Measurements from ENCODE around the gene PYGO1.
"Not testable (repeated sequence)": the region's sequence is repeated elsewhere in the genome, so short reads cannot be mapped to it uniquely, and the experiment has no call there.

PYGO1 gene

GRCh38 chr15:55496716-55497115 is 91.4 kb downstream of the PYGO1 start:
- Histone ChIP-seq H3K14ac (ENCODE audit: low read length) (no peak overlapping the region), H2BK12ac (ENCODE audit: low read length) (no peak overlapping the region), H3K27ac (replicated peaks; ENCODE audit: low read length) (no peak overlapping the region), H2BK120ac (ENCODE audit: low read depth, low read length) (no peak overlapping the region), H3K4me3 (ENCODE audit: low read length in 2 of 2) (no peak overlapping the region), H2AFZ (ENCODE audit: low read length) (no peak overlapping the region), H2BK5ac (ENCODE audit: low read length) (no peak overlapping the region), H2AK5ac (ENCODE audit: low read depth, low read length) (no peak overlapping the region), H3K4me2 (ENCODE audit: insufficient read depth, low read length, poor library complexity, severe bottlenecking) (no peak overlapping the region), H3K9me3 (replicated peaks in 1 of 2; ENCODE audit: control insufficient read depth in 2 of 2, insufficient read depth in 1 of 2, low read depth in 1 of 2, low read length in 2 of 2) (no peaks in the 10 kb centered on the region), H3K36me3 (replicated peaks in 1 of 2; ENCODE audit: control insufficient read depth in 2 of 2, insufficient read depth in 2 of 2, low read length in 2 of 2) (no peaks in the 10 kb centered on the region), H3K9ac (ENCODE audit: low read depth, low read length, poor library complexity) (no peak overlapping the region), H3K23ac (ENCODE audit: low read depth, low read length, poor library complexity) (no peak overlapping the region), H2BK15ac (ENCODE audit: low read length) (no peak overlapping the region), H3K4me1 (ENCODE audit: control insufficient read depth in 2 of 2, insufficient read depth in 1 of 2, low read depth in 1 of 2, low read length in 2 of 2) (no peaks in the 10 kb centered on the region), H4K91ac (ENCODE audit: low read depth, low read length, poor library complexity) (no peak overlapping the region), H4K8ac (ENCODE audit: low read depth, low read length) (no peak overlapping the region), H3K4ac (ENCODE audit: low read length) (no peak overlapping the region), H3K79me1 (ENCODE audit: low read depth, low read length) (no peaks in the 10 kb centered on the region), H3K27me3 (ENCODE audit: control insufficient read depth in 3 of 3, insufficient read depth in 3 of 3, low read depth in 1 of 3, low read length in 3 of 3) (no peaks in the 10 kb centered on the region), H3K18ac (ENCODE audit: low read length) (no peak overlapping the region)
- WGBS, 2 donors (ENCODE audit: extremely low coverage in 2 of 2, insufficient read length in 2 of 2, insufficient replicate concordance in 1 of 2) = no CpG with 5 or more reads among the region's 2 CpGs
- DNase-seq (ENCODE audit: low spot score) = no peak

- DNase-seq (ENCODE audit: low spot score) = no peak
- no peak overlapping the region for H2AK5ac ChIP-seq (ENCODE audit: low read depth, low read length)
Observed at GRCh38 chr15:55494931-55495330, 93.2 kb downstream of the PYGO1 start.

GRCh38 chr15:55488952-55489600 is 99.1 kb downstream of the PYGO1 start:
- not testable (repeated sequence) for H3K14ac ChIP-seq (ENCODE audit: low read length); H3K18ac ChIP-seq (ENCODE audit: low read length); H3K4me1 ChIP-seq (ENCODE audit: control insufficient read depth in 2 of 2, insufficient read depth in 1 of 2, low read depth in 1 of 2, low read length in 2 of 2); H3K4ac ChIP-seq (ENCODE audit: low read length); H3K36me3 ChIP-seq (replicated peaks in 1 of 2; ENCODE audit: control insufficient read depth in 2 of 2, insufficient read depth in 2 of 2, low read length in 2 of 2); H4K91ac ChIP-seq (ENCODE audit: low read depth, low read length, poor library complexity); H3K79me1 ChIP-seq (ENCODE audit: low read depth, low read length); H2AK5ac ChIP-seq (ENCODE audit: low read depth, low read length); H2BK5ac ChIP-seq (ENCODE audit: low read length); H3K23ac ChIP-seq (ENCODE audit: low read depth, low read length, poor library complexity); H3K4me3 ChIP-seq (ENCODE audit: low read length in 2 of 2); H3K9ac ChIP-seq (ENCODE audit: low read depth, low read length, poor library complexity); H2BK12ac ChIP-seq (ENCODE audit: low read length); H2AFZ ChIP-seq (ENCODE audit: low read length); H3K27me3 ChIP-seq (ENCODE audit: control insufficient read depth in 3 of 3, insufficient read depth in 3 of 3, low read depth in 1 of 3, low read length in 3 of 3); H2BK120ac ChIP-seq (ENCODE audit: low read depth, low read length); DNase-seq (ENCODE audit: low spot score); H4K8ac ChIP-seq (ENCODE audit: low read depth, low read length); H3K27ac ChIP-seq (replicated peaks; ENCODE audit: low read length); H3K9me3 ChIP-seq (replicated peaks in 1 of 2; ENCODE audit: control insufficient read depth in 2 of 2, insufficient read depth in 1 of 2, low read depth in 1 of 2, low read length in 2 of 2); H3K4me2 ChIP-seq (ENCODE audit: insufficient read depth, low read length, poor library complexity, severe bottlenecking); H2BK15ac ChIP-seq (ENCODE audit: low read length)
- no CpG with 5 or more reads among the region's 9 CpGs for WGBS, 2 donors (ENCODE audit: extremely low coverage in 2 of 2, insufficient read length in 2 of 2, insufficient replicate concordance in 1 of 2)

More at GRCh38 chr15:55494931-55495330, 93.2 kb downstream of the PYGO1 start:
- Histone ChIP-seq H3K18ac (ENCODE audit: low read length) (no peak overlapping the region), H2BK5ac (ENCODE audit: low read length) (no peak overlapping the region), H2BK15ac (ENCODE audit: low read length) (no peak overlapping the region), H2BK120ac (ENCODE audit: low read depth, low read length) (no peak overlapping the region), H3K4me3 (ENCODE audit: low read length in 2 of 2) (no peak overlapping the region), H3K14ac (ENCODE audit: low read length) (no peak overlapping the region), H3K4ac (ENCODE audit: low read length) (no peak overlapping the region), H3K4me1 (ENCODE audit: control insufficient read depth in 2 of 2, insufficient read depth in 1 of 2, low read depth in 1 of 2, low read length in 2 of 2) (no peaks in the 10 kb centered on the region), H3K9ac (ENCODE audit: low read depth, low read length, poor library complexity) (no peak overlapping the region), H3K79me1 (ENCODE audit: low read depth, low read length) (no peaks in the 10 kb centered on the region), H4K8ac (ENCODE audit: low read depth, low read length) (no peak overlapping the region), H3K27ac (replicated peaks; ENCODE audit: low read length) (no peak overlapping the region), H3K27me3 (ENCODE audit: control insufficient read depth in 3 of 3, insufficient read depth in 3 of 3, low read depth in 1 of 3, low read length in 3 of 3) (no peaks in the 10 kb centered on the region), H3K36me3 (replicated peaks in 1 of 2; ENCODE audit: control insufficient read depth in 2 of 2, insufficient read depth in 2 of 2, low read length in 2 of 2) (peaks cover 0 to 2% of the 10 kb centered on the region in 2 donors), H2AFZ (ENCODE audit: low read length) (no peak overlapping the region), H3K23ac (ENCODE audit: low read depth, low read length, poor library complexity) (no peak overlapping the region), H3K9me3 (replicated peaks in 1 of 2; ENCODE audit: control insufficient read depth in 2 of 2, insufficient read depth in 1 of 2, low read depth in 1 of 2, low read length in 2 of 2) (no peaks in the 10 kb centered on the region), H2BK12ac (ENCODE audit: low read length) (no peak overlapping the region), H3K4me2 (ENCODE audit: insufficient read depth, low read length, poor library complexity, severe bottlenecking) (no peak overlapping the region), H4K91ac (ENCODE audit: low read depth, low read length, poor library complexity) (no peak overlapping the region)
- no CpG with 5 or more reads among the region's 1 CpG for WGBS, 2 donors (ENCODE audit: extremely low coverage in 2 of 2, insufficient read length in 2 of 2, insufficient replicate concordance in 1 of 2)

Measured in neuronal stem cell (in vitro differentiated cells).